MM.1S (cell line): ENCODE data around the gene GSTM5.
"Not testable (repeated sequence)": the region's sequence is repeated elsewhere in the genome, so short reads cannot be mapped to it uniquely, and the experiment has no call there.

ENCODE experiments used
- DNase-seq: peaks from one replicate; pipeline ENCODE4 v3.0.0-alpha.2; 2015
- H2AFZ ChIP-seq: fragments of 300-600 bp; sonication (generic); 2 replicates; pipeline ENCODE4 v1.6.0; 2016; ENCODE audit warnings: antibody characterized with exemption, low read length
- H3F3A ChIP-seq: fragments of 300-600 bp; sonication (generic); 2 replicates; pipeline ENCODE4 v1.6.1; 2016; ENCODE audit warnings: mild to moderate bottlenecking, antibody characterized with exemption, low read length, moderate library complexity, mixed read lengths; ENCODE audit not compliant: insufficient read depth
- H3K27ac ChIP-seq: fragments of 300-600 bp; sonication (generic); 2 replicates; pipeline ENCODE4 v1.5.1; 2016; ENCODE audit warnings: mild to moderate bottlenecking, low read length
- H3K27me3 ChIP-seq: fragments of 300-600 bp; sonication (generic); replicated peaks from 2 replicates; pipeline ENCODE4 v1.6.0; 2016; ENCODE audit warnings: low read length; ENCODE audit not compliant: insufficient read depth
- H3K36me3 ChIP-seq: fragments of 300-600 bp; sonication (generic); replicated peaks from 2 replicates; pipeline ENCODE4 v1.6.1; 2016; ENCODE audit warnings: mild to moderate bottlenecking, low read length, mixed read lengths; ENCODE audit not compliant: insufficient read depth
- H3K4me1 ChIP-seq: fragments of 300-600 bp; sonication (generic); 2 replicates; pipeline ENCODE4 v1.6.1; 2016; ENCODE audit warnings: low read length, mixed read lengths
- H3K4me2 ChIP-seq: fragments of 300-600 bp; sonication (generic); 2 replicates; pipeline ENCODE4 v1.6.0; 2016; ENCODE audit warnings: low read depth, low read length
- H3K4me3 ChIP-seq: fragments of 300-600 bp; sonication (generic); 2 replicates; pipeline ENCODE4 v1.5.1; 2016; ENCODE audit warnings: low read length, mixed read lengths
- H3K79me2 ChIP-seq: fragments of 300-600 bp; sonication (generic); 2 replicates; pipeline ENCODE4 v1.6.1; 2016; ENCODE audit warnings: mixed run types, low read length, mixed read lengths
- H3K9ac ChIP-seq: fragments of 300-600 bp; sonication (generic); 2 replicates; pipeline ENCODE4 v1.6.1; 2016; ENCODE audit warnings: low read length, mixed read lengths
- H3K9me2 ChIP-seq: fragments of 300-600 bp; sonication (generic); replicated peaks from 2 replicates; pipeline ENCODE4 v1.6.1; 2016; ENCODE audit warnings: mild to moderate bottlenecking, low read length, mixed read lengths; ENCODE audit not compliant: insufficient read depth
- H3K9me3 ChIP-seq: fragments of 300-600 bp; sonication (generic); replicated peaks from 2 replicates; pipeline ENCODE4 v1.6.1; 2016; ENCODE audit warnings: mild to moderate bottlenecking, low read length, mixed read lengths; ENCODE audit not compliant: insufficient read depth
- H4K20me1 ChIP-seq: fragments of 300-600 bp; sonication (generic); 2 replicates; pipeline ENCODE4 v1.6.1; 2016; ENCODE audit warnings: mild to moderate bottlenecking, low read length, moderate library complexity, mixed read lengths; ENCODE audit not compliant: insufficient read depth
- CTCF ChIP-seq: fragments of 300-600 bp; sonication (generic); IDR thresholded peaks from 2 replicates; pipeline ENCODE4 v1.5.1; 2016; ENCODE audit warnings: antibody characterized with exemption, low read length, mixed read lengths
- EZH2 ChIP-seq: fragments of 300-600 bp; sonication (generic); optimal IDR thresholded peaks from 2 replicates; pipeline ENCODE3; 2017; ENCODE audit warnings: low read depth, mild to moderate bottlenecking, antibody characterized with exemption, low read length, mixed read lengths
- EZH2phosphoT487 ChIP-seq: fragments of 300-600 bp; sonication (generic); IDR thresholded peaks from 2 replicates; pipeline ENCODE4 v1.6.1; 2018; ENCODE audit warnings: antibody characterized with exemption, low read length

The GSTM5 gene

GRCh38 chr1:109697066-109697465 lies 15.0 kb upstream of the GSTM5 start:
- H3K36me3 ChIP-seq, result no peaks in the 10 kb centered on the region

GRCh38 chr1:109697861-109698260 lies 14.2 kb upstream of the GSTM5 start:
- H3K4me2 ChIP-seq, H3K27ac ChIP-seq, H2AFZ ChIP-seq: not testable (repeated sequence)

More at GRCh38 chr1:109697066-109697465, 15.0 kb upstream of the GSTM5 start:
- no peak for TF ChIP-seq CTCF
- TF ChIP-seq EZH2phosphoT487, result no peak
- TF ChIP-seq EZH2, result no peak
- H2AFZ ChIP-seq, result no peak overlapping the region
- H3F3A ChIP-seq, result no peaks in the 10 kb centered on the region
- DNase-seq, result no peak
- no peaks in the 10 kb centered on the region for H3K4me1 ChIP-seq
- no peaks in the 10 kb centered on the region for H3K27me3 ChIP-seq
- no peak overlapping the region for H3K9ac ChIP-seq
- H4K20me1 ChIP-seq, result no peaks in the 10 kb centered on the region
- H3K9me2 ChIP-seq, result no peaks in the 10 kb centered on the region
- H3K79me2 ChIP-seq, result no peaks in the 10 kb centered on the region
- no peak overlapping the region for H3K27ac ChIP-seq
- no peak overlapping the region for H3K4me3 ChIP-seq
- H3K9me3 ChIP-seq, result no peaks in the 10 kb centered on the region
- no peak overlapping the region for H3K4me2 ChIP-seq

GRCh38 chr1:109702940-109703339 lies 9.1 kb upstream of the GSTM5 start:
- not testable (repeated sequence) for H3K4me2 ChIP-seq, H3K9me2 ChIP-seq, H4K20me1 ChIP-seq, H3K9me3 ChIP-seq, H3K9ac ChIP-seq, H3K36me3 ChIP-seq, H3K79me2 ChIP-seq, H3K27me3 ChIP-seq, H3K27ac ChIP-seq, DNase-seq, H2AFZ ChIP-seq, H3F3A ChIP-seq, H3K4me3 ChIP-seq, H3K4me1 ChIP-seq

More at GRCh38 chr1:109697861-109698260, 14.2 kb upstream of the GSTM5 start:
- not testable (repeated sequence) for H4K20me1 ChIP-seq, H3K4me3 ChIP-seq, H3K27me3 ChIP-seq, H3K79me2 ChIP-seq, H3K9ac ChIP-seq, H3K4me1 ChIP-seq, H3F3A ChIP-seq, H3K9me2 ChIP-seq, DNase-seq, H3K36me3 ChIP-seq, H3K9me3 ChIP-seq

GRCh38 chr1:109704173-109704572 lies 7.9 kb upstream of the GSTM5 start:
- TF ChIP-seq EZH2 (no peak), CTCF (no peak), EZH2phosphoT487 (no peak)
- H3K4me2 ChIP-seq, result no peak overlapping the region
- no peaks in the 10 kb centered on the region for H3K4me1 ChIP-seq
- no peaks in the 10 kb centered on the region for H3K9me3 ChIP-seq
- H3K79me2 ChIP-seq, result no peaks in the 10 kb centered on the region
- H3K9me2 ChIP-seq, result no peaks in the 10 kb centered on the region
- no peak overlapping the region for H2AFZ ChIP-seq
- no peaks in the 10 kb centered on the region for H3F3A ChIP-seq
- H3K9ac ChIP-seq, result no peak overlapping the region
- no peak overlapping the region for H3K4me3 ChIP-seq
- H3K27ac ChIP-seq, result no peak overlapping the region
- H4K20me1 ChIP-seq, result no peaks in the 10 kb centered on the region
- no peaks in the 10 kb centered on the region for H3K36me3 ChIP-seq
- no peak for DNase-seq
- H3K27me3 ChIP-seq, result no peaks in the 10 kb centered on the region
